RWPE1 (cell line): ENCODE measurements around the gene MAML3.

Experiments used
- CTCF ChIA-PET: fragments of 350-600 bp; sonication (Branson Sonifier 250); formaldehyde crosslinking; extraction: SDS; loops from one replicate; lab custom pipeline; 2021; lab: Yijun Ruan, JAX
- POLR2A ChIA-PET: fragments of 400-600 bp; formaldehyde crosslinking; extraction: SDS; loops from one replicate; lab custom pipeline; 2020; ENCODE audit warnings: antibody characterized with exemption; ENCODE audit not compliant: low non-redundant PET; lab: Yijun Ruan, JAX
- DNase-seq: peaks from one replicate; pipeline ENCODE4 v3.0.0; 2012; ENCODE audit warnings: low spot score
- H3K27ac ChIP-seq: fragments of 450-650 bp; 2 replicates; pipeline ENCODE4 v1.5.1; 2017
- TF ChIP-seq, protein P1 (sequence below): fragments of 450-650 bp; conservative IDR thresholded peaks from 2 replicates; pipeline ENCODE4 v1.5.1; 2017; ENCODE audit warnings: low read depth, mild to moderate bottlenecking

Gene MAML3

GRCh38 chr4:139770361-139770760 is 383.6 kb downstream of the MAML3 start:
- H3K27ac ChIP-seq, result no peak overlapping the region
- POLR2A ChIA-PET, result no interaction called here
- CTCF ChIA-PET, result no interaction called here
- no peak for DNase-seq
- TF ChIP-seq, protein P1, sequence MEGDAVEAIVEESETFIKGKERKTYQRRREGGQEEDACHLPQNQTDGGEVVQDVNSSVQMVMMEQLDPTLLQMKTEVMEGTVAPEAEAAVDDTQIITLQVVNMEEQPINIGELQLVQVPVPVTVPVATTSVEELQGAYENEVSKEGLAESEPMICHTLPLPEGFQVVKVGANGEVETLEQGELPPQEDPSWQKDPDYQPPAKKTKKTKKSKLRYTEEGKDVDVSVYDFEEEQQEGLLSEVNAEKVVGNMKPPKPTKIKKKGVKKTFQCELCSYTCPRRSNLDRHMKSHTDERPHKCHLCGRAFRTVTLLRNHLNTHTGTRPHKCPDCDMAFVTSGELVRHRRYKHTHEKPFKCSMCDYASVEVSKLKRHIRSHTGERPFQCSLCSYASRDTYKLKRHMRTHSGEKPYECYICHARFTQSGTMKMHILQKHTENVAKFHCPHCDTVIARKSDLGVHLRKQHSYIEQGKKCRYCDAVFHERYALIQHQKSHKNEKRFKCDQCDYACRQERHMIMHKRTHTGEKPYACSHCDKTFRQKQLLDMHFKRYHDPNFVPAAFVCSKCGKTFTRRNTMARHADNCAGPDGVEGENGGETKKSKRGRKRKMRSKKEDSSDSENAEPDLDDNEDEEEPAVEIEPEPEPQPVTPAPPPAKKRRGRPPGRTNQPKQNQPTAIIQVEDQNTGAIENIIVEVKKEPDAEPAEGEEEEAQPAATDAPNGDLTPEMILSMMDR, result no peak

- TF ChIP-seq, protein P1, result no peak
- ChIA-PET POLR2A (no interaction called here), CTCF (no interaction called here)
- no peak for DNase-seq
- no peak overlapping the region for H3K27ac ChIP-seq
Observed at GRCh38 chr4:139769364-139769763, 384.6 kb downstream of the MAML3 start.

GRCh38 chr4:139768896-139769295 is 385.1 kb downstream of the MAML3 start:
- ChIA-PET POLR2A (no interaction called here), CTCF (interaction anchor here (0.7 kb wide), 1 partner anchor 223 kb away, joined by 3 read pairs; no protein-coding TSS in a partner anchor)
- TF ChIP-seq, protein P1, result no peak
- no peak overlapping the region for H3K27ac ChIP-seq
- DNase-seq, result no peak

GRCh38 chr4:139768366-139768765 is 385.6 kb downstream of the MAML3 start:
- TF ChIP-seq, protein P1, result no peak
- POLR2A ChIA-PET, result no interaction called here
- no peak overlapping the region for H3K27ac ChIP-seq
- CTCF ChIA-PET, result interaction anchor here (0.7 kb wide), 1 partner anchor 224 kb away, joined by 3 read pairs; no protein-coding TSS in a partner anchor
- no peak for DNase-seq

- ChIA-PET POLR2A (no interaction called here), CTCF (interaction anchor here (0.7 kb wide), 1 partner anchor 589 kb away, joined by 4 read pairs; no protein-coding TSS in a partner anchor)
- TF ChIP-seq, protein P1, result no peak
- DNase-seq, result no peak
- H3K27ac ChIP-seq, result no peak overlapping the region
Observed at GRCh38 chr4:139767585-139767984, 386.4 kb downstream of the MAML3 start.

DNA sequence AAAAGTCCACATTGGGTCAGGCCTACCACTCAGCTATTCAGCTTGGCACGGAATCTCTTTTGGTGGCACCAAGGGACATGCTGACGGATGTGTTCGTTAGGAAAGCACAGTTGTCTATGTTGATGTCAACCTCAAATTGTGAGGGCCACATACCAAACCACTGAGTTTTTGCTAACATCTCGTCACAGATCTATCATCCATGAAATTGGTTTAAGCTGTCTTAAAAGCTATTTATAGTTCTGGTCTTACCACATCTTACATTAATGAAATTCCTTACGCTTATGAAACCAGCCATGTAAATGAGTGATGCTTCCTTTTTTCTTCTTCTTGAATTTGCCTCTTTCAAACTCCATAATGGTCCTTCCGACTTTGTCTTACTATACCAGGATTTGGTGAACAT is 386.8 kb downstream of the MAML3 start:
- CTCF ChIA-PET, result interaction anchor here (0.7 kb wide), 1 partner anchor 589 kb away, joined by 4 read pairs; no protein-coding TSS in a partner anchor
- DNase-seq, result no peak
- POLR2A ChIA-PET, result no interaction called here
- TF ChIP-seq, protein P1, result no peak
- no peak overlapping the region for H3K27ac ChIP-seq
